Fibroblast of skin of scalp (primary cell): ENCODE measurements around the gene CSNK1G1.
A peak's percentile ranks its signal among the peaks of the same experiment; 100 is the strongest.
"Not testable (repeated sequence)": the region's sequence is repeated elsewhere in the genome, so short reads cannot be mapped to it uniquely, and the experiment has no call there.

Experiments used
- DNase-seq: peaks from one replicate; pipeline ENCODE4 v3.0.0-alpha.2; 2013

CSNK1G1 gene

GRCh38 chr15:64348455-64348854, 7.5 kb downstream of the CSNK1G1 start:
- peak; percentile 44 for DNase-seq

- not testable (repeated sequence) for DNase-seq
These were observed 9.7 kb downstream of the CSNK1G1 start for GRCh38 chr15:64346242-64346641.

DNA sequence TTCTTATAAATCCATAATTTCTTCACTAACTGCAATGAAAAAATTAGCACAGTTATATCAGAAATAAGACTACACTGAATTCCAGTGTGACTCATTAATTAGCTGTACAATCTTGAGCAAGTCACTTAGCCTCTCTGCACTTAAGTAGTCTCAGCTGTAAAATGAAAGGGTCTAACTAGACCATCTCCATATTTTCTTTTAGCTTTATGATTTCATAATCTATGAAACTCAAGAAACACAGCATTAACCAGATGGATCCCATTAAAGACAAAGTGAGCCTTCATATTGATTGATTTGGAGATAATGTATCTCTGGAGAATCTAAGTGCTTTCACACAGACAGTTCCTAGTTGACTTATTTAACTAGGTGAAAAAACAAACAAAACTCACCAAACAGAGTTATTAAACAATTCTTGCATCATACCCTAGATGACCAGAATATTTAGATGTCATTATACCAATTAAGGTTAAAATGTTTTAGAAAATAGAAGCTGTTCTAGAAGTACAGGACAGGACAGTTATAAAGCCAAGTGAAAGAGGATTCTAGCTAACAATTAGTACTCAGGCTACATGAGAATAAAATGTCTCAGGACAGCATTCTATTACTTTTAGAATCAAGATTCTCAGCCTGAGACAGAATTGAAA, 11.2 kb downstream of the CSNK1G1 start:
- DNase-seq, result peak; percentile 66

- DNase-seq, result peak; percentile 48
These were observed 12.1 kb downstream of the CSNK1G1 start for GRCh38 chr15:64343841-64344240.

- DNase-seq, result peak; percentile 21
These were observed 12.8 kb downstream of the CSNK1G1 start for GRCh38 chr15:64343222-64343621.

- DNase-seq, result no peak
These were observed 14.0 kb downstream of the CSNK1G1 start for GRCh38 chr15:64341961-64342360.

DNA sequence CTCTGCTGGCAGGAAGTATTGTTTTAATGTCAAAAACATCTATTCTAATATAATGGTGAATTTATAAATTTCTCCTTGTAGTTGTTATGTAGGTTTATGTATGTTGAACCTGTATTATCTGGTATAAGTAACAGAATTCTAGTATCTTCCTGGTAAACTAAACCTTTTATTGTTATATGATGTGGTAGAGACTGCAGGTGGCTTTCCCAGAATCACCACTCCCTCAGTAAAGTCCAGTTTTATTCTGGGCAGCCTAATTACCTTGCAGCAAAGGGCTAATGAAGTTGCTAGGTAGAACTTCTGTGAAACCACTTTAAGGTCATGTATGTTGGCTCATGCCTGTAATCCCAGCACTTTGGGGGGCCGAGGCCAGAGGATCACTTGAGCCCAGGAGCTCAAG, 15.6 kb downstream of the CSNK1G1 start:
- DNase-seq, result no peak

GRCh38 chr15:64337761-64338160, 18.2 kb downstream of the CSNK1G1 start:
- DNase-seq, result no peak

- no peak for DNase-seq
These were observed 21.7 kb downstream of the CSNK1G1 start for GRCh38 chr15:64333986-64334929.

GRCh38 chr15:64333516-64333915, 22.5 kb downstream of the CSNK1G1 start:
- no peak for DNase-seq

DNA sequence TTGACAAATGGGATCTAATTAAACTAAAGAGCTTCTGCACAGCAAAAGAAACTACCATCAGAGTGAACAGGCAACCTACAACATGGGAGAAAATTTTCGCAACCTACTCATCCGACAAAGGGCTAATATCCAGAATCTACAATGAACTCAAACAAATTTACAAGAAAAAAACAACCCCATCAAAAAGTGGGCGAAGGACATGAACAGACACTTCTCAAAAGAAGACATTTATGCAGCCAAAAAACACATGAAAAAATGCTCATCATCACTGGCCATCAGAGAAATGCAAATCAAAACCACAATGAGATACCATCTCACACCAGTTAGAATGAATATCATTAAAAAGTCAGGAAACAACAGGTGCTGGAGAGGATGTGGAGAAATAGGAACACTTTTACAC, 24.3 kb downstream of the CSNK1G1 start:
- not testable (repeated sequence) for DNase-seq

DNA sequence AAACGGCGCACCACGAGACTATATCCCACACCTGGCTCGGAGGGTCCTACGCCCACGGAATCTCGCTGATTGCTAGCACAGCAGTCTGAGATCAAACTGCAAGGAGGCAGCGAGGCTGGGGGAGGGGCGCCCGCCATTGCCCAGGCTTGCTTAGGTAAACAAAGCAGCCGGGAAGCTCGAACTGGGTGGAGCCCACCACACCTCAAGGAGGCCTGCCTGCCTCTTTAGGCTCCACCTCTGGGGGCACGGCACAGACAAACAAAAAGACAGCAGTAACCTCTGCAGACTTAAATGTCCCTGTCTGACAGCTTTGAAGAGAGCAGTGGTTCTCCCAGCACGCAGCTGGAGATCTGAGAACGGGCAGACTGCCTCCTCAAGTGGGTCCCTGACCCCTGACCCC, 29.0 kb downstream of the CSNK1G1 start:
- not testable (repeated sequence) for DNase-seq

DNA sequence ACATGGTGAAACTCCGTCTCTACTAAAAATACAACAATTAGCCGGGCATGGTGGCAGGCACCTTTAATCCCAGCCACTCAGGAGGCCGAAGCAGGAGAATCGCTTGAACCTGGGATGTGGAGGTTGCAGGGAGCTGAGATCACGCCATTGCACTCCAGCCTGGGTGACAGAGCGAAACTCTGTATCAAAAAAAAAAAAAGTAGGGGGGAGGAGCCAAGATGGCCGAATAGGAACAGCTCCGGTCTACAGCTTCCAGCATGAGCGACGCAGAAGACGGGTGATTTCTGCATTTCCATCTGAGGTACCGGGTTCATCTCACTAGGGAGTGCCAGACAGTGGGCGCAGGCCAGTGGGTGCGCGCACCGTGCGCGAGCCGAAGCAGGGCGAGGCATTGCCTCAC, 29.5 kb downstream of the CSNK1G1 start:
- DNase-seq, result not testable (repeated sequence)

DNA sequence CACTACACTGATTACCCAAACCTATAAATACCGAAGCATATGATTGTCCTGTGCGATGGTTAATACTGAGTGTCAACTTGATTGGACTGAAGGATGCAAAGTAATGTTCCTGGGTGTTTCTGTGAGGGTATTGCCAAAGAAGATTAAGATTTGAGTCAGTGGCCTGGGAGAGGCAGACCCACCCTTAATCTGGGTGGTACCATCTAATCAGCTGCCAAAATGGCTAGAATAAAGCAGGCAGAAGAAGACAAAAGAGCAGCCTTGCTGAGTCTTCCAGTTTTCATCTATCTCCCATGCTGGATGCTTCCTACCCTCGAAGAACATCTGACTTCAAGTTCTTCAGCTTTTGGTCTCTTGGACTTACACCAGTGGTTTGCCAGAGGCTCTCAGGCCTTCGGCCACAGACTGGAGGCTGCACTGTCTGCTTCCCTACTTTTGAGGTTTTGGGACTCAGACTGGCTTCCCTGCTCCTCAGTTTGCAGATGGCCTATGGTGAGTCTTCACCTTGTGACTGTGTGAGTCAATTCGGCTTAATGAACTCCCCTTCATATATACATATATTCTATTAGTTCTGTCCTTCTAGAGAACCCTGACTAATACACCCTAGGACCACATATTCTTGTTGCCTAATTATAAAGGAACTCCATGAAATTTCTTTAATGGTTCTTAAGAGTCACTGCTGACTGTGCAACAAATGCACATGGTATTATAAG, 31.7 kb downstream of the CSNK1G1 start:
- DNase-seq, result no peak

GRCh38 chr15:64315216-64315615, 40.8 kb downstream of the CSNK1G1 start:
- no peak for DNase-seq

DNA sequence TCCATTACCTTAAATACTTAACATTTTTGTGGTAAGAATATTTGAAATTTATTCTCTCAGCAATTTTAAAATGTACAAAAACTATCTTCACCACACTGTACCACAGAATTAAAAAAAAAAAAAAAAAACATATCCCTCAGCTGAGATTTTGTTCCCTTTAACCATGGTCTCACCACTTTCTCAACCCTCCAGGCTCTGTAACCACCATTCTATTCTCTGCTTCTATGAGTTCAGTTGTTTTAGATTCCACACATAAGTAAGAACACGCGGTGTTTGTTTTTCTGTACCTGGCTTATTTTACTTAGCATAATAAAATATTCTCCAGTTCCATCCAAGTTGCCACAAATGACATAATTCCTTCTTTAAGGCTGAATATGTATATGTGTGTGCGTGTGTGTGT, 41.5 kb downstream of the CSNK1G1 start:
- DNase-seq, result peak; percentile 35

DNA sequence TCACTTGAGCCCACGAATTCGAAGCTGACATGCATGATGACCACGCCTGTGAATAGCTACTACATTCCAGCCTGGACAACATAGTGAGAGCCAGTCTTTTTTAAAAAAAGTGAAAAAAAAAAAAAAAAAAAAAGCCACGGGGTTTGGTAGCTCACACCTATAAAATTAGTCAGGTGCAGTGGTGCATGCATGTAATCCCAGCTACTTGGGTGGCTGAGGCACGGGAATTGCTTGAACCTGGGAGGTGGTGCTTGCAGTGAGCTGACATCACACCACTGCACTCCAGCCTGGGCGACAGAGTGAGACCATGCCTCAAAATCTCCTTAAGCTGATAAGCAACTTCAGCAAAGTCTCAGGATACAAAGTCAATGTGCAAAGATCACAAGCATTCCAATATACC, 44.4 kb downstream of the CSNK1G1 start:
- no peak for DNase-seq

GRCh38 chr15:64310036-64310435, 45.9 kb downstream of the CSNK1G1 start:
- DNase-seq, result no peak

- no peak for DNase-seq
These were observed 50.7 kb downstream of the CSNK1G1 start for GRCh38 chr15:64305261-64305660.

GRCh38 chr15:64289550-64289949, 66.4 kb downstream of the CSNK1G1 start:
- DNase-seq, result no peak

DNA sequence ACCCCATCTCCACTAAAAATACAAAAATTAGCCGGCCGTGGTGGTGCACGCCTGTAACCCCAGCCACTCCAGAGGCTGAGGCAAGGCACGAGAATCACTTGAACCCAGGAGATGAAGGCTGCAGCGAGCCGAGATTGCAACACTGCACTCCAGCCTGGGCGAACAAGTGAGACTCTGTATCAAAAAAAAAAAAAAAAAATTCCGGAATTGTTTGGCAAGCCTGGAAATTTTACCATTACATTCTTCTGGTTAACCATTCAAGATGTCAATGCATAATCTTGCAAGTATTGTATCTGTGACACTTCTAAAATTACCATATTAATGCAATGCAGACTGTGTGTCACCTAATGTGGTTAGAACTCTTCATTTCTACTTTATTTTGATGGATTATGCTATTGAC, 67.0 kb downstream of the CSNK1G1 start:
- peak; percentile 23 for DNase-seq

DNA sequence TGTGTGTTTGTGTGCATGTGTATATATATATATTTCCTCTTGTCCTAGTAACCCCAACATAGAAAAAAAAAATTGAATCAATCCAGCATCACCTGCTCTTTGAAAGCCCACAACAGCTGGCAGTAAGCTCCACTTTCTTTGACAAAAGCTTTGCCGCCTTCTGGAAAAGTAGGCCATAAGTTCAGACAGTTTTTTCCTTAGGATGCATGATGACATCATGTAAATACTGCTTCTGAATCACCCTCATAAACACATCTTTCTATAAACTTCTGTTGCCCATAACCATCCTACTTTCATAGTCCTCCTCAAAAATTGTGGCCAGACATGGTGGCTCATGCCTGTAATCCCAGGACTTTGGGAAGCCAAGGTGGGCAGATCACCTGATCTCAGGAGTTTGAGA, 67.4 kb downstream of the CSNK1G1 start:
- peak; percentile 8 for DNase-seq

- DNase-seq, result no peak
These were observed 68.0 kb downstream of the CSNK1G1 start for GRCh38 chr15:64287953-64288352.
